CD1c-positive myeloid dendritic cell (primary cell): ENCODE data around the gene REC8.
"Not testable (repeated sequence)": the region's sequence is repeated elsewhere in the genome, so short reads cannot be mapped to it uniquely, and the experiment has no call there.

ENCODE experiments used
- DNase-seq: peaks from one replicate; pipeline ENCODE4 v3.0.0-alpha.2; 2016; ENCODE audit errors: extremely low spot score

The REC8 gene

GRCh38 chr14:24183014-24183481, 11.2 kb downstream of the REC8 start:
- DNase-seq: no peak

- DNase-seq: no peak
These were observed 12.5 kb downstream of the REC8 start for GRCh38 chr14:24184104-24184970.

- no peak for DNase-seq
These were observed 13.1 kb downstream of the REC8 start for GRCh38 chr14:24185026-24185425.

GRCh38 chr14:24185741-24186140, 13.9 kb downstream of the REC8 start:
- DNase-seq: no peak

- DNase-seq: no peak
These were observed 15.1 kb downstream of the REC8 start for GRCh38 chr14:24186831-24187538.

GRCh38 chr14:24187539-24187915, 15.6 kb downstream of the REC8 start:
- no peak for DNase-seq

GRCh38 chr14:24188251-24189058, 16.6 kb downstream of the REC8 start, which contains the start of gene IPO4:
TSS of gene IPO4 (minus strand) at chr14:24188816. CDS start at chr14:24188787, 29 bp downstream.
- DNase-seq: peak; percentile 98

GRCh38 chr14:24189059-24189375, 17.1 kb downstream of the REC8 start:
- no peak for DNase-seq

- no peak for DNase-seq
These were observed 17.6 kb downstream of the REC8 start for GRCh38 chr14:24189460-24189859.

- DNase-seq: no peak
These were observed 18.5 kb downstream of the REC8 start for GRCh38 chr14:24190416-24190815.

- DNase-seq: no peak
These were observed 21.1 kb downstream of the REC8 start for GRCh38 chr14:24192933-24193332.

- peak; percentile 42 for DNase-seq
These were observed 22.4 kb downstream of the REC8 start for GRCh38 chr14:24194186-24194872.

- DNase-seq: no peak
These were observed 22.9 kb downstream of the REC8 start for GRCh38 chr14:24194873-24195185.

- DNase-seq: peak; percentile 88
These were observed 23.5 kb downstream of the REC8 start, which contains the start of gene TM9SF1 for GRCh38 chr14:24195186-24196070. TSS of gene TM9SF1 (minus strand) at chr14:24195441. CDS start at chr14:24195019, 422 bp downstream.

GRCh38 chr14:24196071-24197055, 24.5 kb downstream of the REC8 start:
- DNase-seq: peak; percentile 51

GRCh38 chr14:24197056-24197450, 25.2 kb downstream of the REC8 start:
- no peak for DNase-seq

- no peak for DNase-seq
These were observed 27.1 kb downstream of the REC8 start for GRCh38 chr14:24198814-24199524.

GRCh38 chr14:24202538-24202937, 30.7 kb downstream of the REC8 start:
- not testable (repeated sequence) for DNase-seq
